Measurements from ENCODE around the gene CAMK2A. TPM values are rescaled to one million over a fixed set of nuclear protein-coding genes. Genes with fewer than 3 reads are reported as not detected.

CAMK2A gene
- total RNA-seq, 1 experiment from 2014 or later: not detected

GRCh38 chr5:150300496-150301169 lies 11.1 kb upstream of the CAMK2A start:
- no peak for DNase-seq (ENCODE audit: low spot score)

DNA sequence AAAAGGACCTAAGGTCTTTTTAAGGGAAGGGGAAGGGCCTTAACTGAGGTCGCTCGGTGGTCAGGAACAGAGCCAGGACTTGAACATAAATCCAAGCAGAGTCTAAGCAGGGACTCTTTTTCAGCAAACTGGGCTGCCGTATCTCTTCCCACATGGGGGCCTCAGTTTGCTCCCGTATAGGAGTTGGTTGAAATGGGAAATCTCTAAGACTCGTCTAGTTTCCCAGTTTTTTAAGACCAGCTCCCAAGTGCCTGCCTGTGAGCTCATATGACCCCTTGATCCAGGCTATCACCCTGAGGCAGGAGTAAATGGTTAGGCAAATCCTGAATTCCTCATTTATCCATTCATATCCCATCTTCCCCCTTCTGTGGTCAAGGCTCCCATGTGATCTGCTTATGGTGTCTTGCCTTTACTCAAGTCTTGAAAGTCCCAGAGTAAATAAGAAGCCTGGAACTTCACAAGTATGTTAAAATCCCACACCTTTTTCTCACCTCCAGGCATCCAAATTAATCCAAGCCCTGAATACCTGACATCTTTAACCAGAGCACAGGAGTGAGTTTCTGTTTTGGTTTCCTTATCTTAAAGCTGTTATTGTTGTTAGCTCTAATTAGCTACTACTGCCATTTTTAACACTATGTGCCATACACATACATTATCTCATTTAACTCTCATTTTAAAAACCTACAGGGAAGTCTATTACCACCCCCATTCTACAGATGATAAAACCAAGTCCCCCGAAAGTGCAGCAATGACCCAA lies 10.2 kb upstream of the CAMK2A start:
- no peak for DNase-seq (ENCODE audit: low spot score)

DNA sequence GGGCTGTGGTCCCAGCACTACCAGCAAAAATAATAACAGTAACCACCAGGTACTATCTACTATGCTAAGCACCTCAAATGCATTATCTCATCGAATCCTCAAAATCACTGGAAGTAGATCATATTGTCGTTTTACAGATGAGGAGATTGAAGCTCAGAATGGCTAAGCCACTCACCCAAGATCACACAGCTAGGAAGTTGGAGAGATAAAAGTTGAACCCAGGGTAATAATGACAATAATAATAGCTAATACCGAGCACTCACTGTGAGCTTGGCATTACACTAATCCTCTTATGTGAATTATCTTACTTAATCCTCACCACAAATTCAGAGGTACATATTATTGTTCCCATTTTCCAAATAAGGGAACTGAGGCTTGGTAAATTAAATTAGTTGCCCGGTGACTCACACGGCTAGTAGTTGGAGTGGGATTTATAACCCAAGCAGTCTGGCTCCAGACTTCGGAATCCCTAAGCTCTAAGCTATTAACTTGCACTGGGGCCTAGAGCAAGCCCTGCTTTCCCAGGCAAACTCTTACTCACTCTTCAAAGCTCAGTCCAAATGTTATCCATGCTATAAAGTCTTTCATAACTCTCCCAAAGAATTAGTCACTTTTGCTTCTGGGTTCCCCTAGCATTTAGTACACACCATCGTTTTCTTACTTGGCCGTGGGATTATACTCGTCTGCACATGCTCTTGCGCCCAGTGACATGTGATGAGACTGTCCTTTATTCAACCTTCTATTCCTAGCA lies 9.3 kb upstream of the CAMK2A start:
- DNase-seq (ENCODE audit: low spot score): no peak

DNA sequence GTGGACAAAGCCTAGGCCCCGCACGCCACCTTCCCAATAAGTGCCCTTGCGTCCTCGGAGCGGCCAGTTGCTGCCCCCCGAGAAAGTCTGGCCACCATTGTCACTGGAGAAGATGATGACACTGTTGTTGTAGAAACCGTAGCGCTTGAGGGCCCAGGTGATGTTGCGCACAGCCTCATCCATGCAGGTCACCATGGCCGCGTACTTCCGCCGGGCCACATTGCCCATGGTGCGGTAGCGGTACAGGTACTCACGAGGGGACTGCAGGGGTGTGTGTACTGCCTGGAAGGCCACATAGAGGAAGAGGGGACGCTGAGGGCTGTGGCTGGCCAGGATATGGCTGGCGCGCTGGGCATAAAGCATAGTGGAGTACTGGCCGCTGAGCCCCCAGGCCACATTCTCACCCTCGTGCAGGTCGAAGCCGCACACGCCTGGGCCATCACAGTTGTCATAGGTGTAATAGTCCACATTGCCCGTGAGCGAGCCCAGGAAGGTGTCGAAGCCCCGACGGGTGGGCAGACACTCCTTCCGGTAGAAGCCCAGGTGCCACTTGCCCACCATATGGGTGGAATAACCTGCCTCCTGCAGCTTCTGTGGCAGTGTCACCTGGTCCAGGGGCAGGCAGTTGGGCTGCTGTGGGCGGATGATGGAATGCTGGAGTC lies 8.5 kb upstream of the CAMK2A start:
- no peak for DNase-seq (ENCODE audit: low spot score)

GRCh38 chr5:150297236-150297890 lies 7.8 kb upstream of the CAMK2A start:
- no peak for DNase-seq (ENCODE audit: low spot score)

GRCh38 chr5:150296496-150296895 lies 6.9 kb upstream of the CAMK2A start:
- DNase-seq (ENCODE audit: low spot score): no peak

GRCh38 chr5:150295741-150296486 lies 6.3 kb upstream of the CAMK2A start:
- DNase-seq (ENCODE audit: low spot score): no peak

DNA sequence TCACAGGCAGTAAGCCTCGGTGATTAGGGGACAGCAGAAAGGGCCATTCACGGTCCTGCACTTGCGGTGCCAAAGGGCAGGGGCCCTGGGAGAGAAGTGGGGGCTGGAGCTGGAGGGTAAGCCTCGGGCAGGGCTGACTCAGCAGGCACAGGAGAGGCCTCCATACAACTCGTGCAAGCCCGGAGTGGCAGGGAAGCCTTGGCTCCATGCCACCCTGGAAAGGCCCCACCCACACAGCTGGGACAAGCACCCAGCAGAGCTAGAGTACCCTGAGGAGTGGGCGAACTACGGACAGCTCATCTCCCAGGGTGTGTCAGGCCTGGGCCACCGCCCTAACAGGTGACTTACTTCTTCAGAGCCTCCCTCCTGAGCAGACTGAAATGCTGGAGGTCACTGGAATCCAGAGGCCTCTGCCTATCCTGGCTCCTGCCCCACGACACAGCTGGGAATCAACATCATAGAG lies 5.6 kb upstream of the CAMK2A start:
- no peak for DNase-seq (ENCODE audit: low spot score)

GRCh38 chr5:150294551-150295071 lies 5.0 kb upstream of the CAMK2A start:
- DNase-seq (ENCODE audit: low spot score): no peak

DNA sequence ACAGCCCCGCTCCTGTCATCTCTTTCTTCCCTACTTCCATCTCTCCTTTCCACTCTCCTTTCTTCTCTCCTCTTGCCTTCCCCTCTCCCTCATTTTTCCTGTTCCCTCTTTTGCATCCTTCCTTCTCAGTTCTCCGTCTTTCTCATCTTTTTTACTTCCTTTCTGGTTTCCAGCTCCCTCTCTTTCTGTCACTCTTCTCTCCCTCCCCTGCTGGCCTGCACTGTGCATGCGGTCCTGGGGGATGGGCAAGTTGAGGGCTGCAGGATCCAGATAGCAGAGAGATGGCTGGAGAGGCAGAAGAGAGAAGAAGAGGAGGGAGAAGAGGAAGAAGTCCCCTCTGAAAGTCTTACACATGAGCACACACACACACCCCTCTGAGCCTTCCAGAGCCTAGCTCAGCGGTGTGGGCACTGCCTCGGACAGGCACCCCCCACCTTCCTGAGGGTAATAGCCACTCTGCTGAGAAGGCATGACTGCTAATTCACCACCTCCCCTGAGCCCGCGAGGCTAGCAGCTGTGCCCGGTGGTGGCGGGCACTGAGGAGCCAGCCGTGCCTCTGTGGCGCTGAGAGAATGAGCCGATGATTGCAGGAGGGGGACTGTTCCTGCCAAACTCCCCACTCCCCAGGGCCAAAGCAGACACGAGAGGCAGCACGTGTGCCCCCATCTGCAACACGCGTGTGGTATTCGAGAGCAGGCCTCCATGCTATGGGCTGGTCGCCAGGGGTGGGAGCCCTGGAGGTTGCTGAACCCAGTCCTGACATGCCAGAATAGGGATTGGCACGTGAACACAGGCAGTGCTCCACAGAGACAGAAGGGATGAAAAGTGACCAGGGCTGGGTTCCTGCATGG lies 3.7 kb upstream of the CAMK2A start:
- no peak for DNase-seq (ENCODE audit: low spot score)

GRCh38 chr5:150291388-150292385 lies 2.1 kb upstream of the CAMK2A start:
- no peak for DNase-seq (ENCODE audit: low spot score)

- DNase-seq (ENCODE audit: low spot score): no peak
Measured at GRCh38 chr5:150288791-150289190, 782 bp downstream of the CAMK2A start.

DNA sequence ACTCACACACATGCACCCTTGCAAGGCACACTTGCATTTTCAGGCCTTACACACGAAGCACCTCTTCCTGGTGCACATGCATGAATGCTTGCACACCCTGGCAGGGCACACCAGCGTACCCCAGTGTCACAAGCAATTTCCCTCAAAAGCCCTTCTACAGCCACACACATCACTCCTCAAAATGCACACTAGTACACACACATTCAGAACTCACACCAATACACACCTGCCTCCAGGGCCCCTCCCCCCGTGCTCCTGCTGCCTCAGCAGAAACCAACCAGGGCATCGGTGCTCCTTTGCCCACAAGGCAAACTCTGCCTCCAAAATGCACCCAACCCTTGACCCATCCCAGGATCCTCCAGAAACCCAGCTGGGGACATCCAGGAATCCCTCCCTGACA lies 1.2 kb downstream of the CAMK2A start:
- no peak for DNase-seq (ENCODE audit: low spot score)

DNA sequence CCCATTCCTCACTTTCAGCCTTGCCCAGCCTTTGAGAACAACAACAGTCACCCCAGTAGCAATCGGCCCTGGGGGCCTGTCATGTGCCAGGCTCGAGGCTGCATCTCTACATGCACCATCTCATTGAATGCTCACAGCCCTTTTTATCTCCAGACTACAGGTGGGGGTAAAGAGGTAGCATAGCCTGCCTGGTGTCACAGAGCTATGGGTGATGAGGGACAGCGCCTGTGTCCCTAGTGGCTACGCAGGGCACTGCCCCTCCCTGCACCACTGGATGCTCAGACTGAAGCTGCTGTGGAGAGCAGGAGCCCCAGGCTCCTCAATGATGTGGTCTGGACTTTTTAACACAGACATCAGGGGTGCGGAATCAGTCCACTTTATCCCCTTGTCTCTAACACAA lies 2.8 kb downstream of the CAMK2A start:
- peak; percentile 71 for DNase-seq (ENCODE audit: low spot score)

GRCh38 chr5:150285114-150285513 lies 4.5 kb downstream of the CAMK2A start:
- no peak for DNase-seq (ENCODE audit: low spot score)

DNA sequence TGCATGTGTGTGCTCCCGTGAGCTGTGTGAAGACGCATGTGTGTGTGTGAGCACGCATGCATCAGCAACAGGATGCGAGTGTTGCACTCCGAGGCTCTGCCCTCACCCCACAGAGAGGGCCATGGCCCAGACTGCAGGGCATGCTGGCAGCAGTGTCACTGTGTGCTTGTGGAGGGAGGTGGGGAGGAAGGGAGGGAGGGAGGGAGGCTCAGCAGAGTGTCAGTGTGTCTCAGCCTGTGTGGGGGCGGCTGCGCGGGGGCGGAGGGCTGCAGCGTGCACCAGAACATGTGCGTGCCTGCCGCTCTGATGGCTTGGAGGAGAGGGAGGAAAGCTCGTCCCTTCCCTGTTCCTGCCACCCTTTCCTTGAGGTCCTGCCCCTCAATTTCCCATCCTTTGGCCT lies 5.3 kb downstream of the CAMK2A start:
- DNase-seq (ENCODE audit: low spot score): no peak

GRCh38 chr5:150283904-150284303 lies 5.7 kb downstream of the CAMK2A start:
- DNase-seq (ENCODE audit: low spot score): no peak

GRCh38 chr5:150281987-150282386 lies 7.6 kb downstream of the CAMK2A start:
- DNase-seq (ENCODE audit: low spot score): no peak

All from HT-29 (cell line).